ENCODE results near the gene COL28A1. TPM values are rescaled to one million over a fixed set of nuclear protein-coding genes. Genes with fewer than 3 reads are reported as not detected.

The COL28A1 gene
- total RNA-seq, 1 donor from 2014 or later = not detected

DNA sequence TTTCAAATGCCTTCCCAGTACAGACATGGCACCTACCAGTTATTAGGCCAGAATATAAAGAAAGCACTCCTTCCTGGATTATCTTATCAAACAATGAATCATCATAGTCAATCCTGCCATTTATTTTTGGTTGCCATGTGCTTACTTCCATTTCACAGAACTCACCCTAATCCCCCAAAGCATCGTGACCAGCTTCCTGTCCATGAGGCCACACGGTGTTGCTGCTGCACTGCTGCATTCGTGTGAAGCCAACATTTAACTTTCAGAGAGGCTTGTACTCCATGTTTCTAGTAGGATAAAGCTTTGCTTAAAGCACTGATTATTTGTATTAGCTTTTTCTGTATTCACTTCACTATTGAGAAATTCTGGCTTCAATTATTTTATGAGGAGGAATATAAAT lies 14.4 kb downstream of the COL28A1 start:
- DNase-seq (ENCODE audit: extremely low read depth, low read depth, low spot score) = no peak

- DNase-seq (ENCODE audit: extremely low read depth, low read depth, low spot score) = no peak
These were observed 16.1 kb downstream of the COL28A1 start for GRCh38 chr7:7519528-7519927.

GRCh38 chr7:7519056-7519455 lies 16.6 kb downstream of the COL28A1 start:
- no peak for DNase-seq (ENCODE audit: extremely low read depth, low read depth, low spot score)

- no peak for DNase-seq (ENCODE audit: extremely low read depth, low read depth, low spot score)
These were observed 17.9 kb downstream of the COL28A1 start for GRCh38 chr7:7517754-7518153.

DNA sequence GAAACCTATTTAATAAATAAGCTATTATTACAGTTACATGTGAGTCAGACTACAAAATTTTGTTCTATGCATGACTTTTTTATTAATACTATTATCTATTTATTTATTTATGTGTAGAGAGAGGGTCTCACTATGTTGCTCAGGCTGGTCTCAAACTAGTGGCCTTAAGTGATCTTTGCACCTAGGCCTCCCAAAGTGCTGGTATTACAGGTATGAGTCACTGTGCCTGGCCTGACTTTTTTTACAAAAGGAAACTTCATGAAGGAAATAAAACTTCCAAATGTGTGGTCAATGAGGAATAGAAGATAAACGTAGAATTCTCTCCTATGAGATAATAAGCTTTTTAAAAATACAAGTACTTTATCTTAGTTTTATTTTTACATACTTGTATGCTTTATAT lies 19.0 kb downstream of the COL28A1 start:
- DNase-seq (ENCODE audit: extremely low read depth, low read depth, low spot score) = no peak

DNA sequence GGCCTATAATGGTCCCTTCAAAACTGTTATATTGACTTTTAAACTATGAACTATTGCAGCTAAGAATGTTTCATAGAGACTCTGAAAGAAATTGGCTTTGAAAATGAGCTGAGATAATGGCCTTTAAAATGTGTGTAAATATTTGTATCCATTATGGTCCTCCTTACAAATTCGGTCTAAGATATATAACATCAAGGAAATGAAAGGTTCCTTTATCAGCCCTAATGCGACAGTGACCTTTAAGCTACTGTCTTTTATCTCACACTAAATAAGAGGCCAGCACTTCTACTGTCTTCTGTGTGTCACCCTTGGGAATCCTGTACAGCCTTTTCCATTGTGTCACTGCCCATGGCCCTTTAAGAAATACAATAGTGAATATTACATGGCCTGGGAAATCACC lies 19.5 kb downstream of the COL28A1 start:
- no peak for DNase-seq (ENCODE audit: extremely low read depth, low read depth, low spot score)

- DNase-seq (ENCODE audit: extremely low read depth, low read depth, low spot score) = no peak
These were observed 22.6 kb downstream of the COL28A1 start for GRCh38 chr7:7512861-7513597.

DNA sequence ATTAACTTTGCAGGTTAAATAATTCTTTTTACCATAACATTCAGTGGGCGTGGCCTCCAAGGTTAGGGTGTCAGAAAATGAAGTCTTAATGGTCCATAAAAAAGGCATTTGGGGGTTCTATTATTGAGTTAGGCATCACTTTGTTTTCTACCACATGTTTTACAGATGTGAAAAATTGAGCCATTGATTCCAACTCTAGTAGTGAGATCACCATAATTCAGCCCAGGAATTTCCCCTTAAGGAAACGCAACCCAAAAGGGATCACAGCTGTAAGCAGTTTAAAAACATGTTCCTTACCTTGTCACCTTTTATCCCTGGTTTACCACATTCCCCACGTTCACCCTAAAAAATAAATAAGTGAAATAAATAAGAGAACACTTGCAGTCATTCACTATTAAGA lies 24.9 kb downstream of the COL28A1 start:
- no peak for DNase-seq (ENCODE audit: extremely low read depth, low read depth, low spot score)

DNA sequence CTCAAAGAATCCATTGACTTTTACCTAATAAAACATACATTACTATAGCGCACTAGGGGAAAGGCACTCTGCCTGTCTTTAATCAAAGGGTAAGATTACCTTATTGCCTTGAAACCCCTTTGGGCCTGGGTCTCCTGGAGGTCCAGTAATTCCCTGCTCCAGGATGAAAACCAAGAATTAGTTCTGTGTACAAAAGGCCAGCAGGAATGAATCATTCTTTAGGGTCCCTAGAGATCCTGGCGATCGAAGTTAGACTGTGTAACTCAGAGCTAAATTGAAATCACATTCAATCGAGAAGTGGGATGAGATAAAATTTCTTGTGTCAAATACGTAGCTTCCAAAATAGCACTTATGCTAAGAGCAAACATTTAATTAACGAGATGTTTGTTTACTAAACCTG lies 29.8 kb downstream of the COL28A1 start:
- no peak for DNase-seq (ENCODE audit: extremely low read depth, low read depth, low spot score)

- DNase-seq (ENCODE audit: extremely low read depth, low read depth, low spot score) = no peak
These were observed 30.6 kb downstream of the COL28A1 start for GRCh38 chr7:7504910-7505704.

GRCh38 chr7:7499892-7500291 lies 35.8 kb downstream of the COL28A1 start:
- DNase-seq (ENCODE audit: extremely low read depth, low read depth, low spot score) = no peak

DNA sequence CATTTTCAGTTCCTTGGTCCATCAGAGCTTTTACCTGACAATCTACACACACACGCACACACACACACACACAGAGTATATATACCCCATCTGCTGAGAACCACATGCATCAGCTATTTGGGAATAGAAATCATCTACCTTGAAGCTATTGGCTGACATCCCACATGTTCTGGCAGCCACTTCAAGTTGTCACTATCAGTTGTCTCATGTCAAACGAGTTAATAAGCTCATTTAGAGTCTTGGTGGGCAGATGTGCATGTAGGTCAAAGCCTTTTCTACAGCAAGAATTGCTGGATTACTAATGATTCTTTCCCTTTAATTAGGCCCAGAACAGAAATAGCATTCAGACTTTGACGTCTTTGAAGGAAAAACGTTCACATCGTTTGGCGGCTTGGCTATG lies 36.8 kb downstream of the COL28A1 start:
- DNase-seq (ENCODE audit: extremely low read depth, low read depth, low spot score) = no peak

GRCh38 chr7:7496311-7496710 lies 39.4 kb downstream of the COL28A1 start:
- no peak for DNase-seq (ENCODE audit: extremely low read depth, low read depth, low spot score)

DNA sequence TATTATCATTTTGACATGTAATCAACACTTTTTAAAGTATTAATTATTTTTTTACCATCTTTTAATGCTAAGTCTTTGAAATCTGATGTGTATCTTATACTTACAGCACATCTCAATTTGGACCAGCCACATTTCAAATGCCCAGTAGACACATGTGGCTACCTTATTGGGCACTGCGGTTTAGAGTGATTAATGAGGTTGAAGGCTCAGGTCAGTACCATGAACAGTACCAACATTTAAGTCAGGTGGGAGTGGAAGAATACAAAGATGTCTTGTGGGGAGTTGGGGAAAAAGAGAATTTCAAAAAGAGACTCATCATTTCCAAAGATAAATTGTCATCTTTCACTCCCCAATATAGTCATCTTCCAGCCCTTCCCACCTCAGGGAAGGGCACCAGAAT lies 40.5 kb downstream of the COL28A1 start:
- no peak for DNase-seq (ENCODE audit: extremely low read depth, low read depth, low spot score)

DNA sequence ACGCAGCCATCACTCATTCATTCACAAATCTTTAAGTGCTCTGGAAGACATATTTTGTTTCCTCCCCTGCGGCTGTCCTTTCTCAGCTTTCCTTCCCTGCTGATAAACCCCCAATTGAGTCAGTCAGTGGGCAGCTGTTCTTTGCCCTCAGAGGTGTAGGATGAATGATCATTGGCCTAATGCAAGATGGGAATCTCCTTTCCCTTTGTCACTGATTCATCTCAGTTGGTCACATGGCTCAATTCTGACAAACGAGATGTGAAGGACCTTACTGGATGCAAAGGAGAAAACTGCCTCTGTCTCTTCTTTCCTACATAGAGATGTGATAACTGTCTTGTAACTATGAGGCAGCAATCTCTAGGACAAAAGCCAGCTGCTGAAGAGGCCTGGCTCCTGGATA lies 44.6 kb downstream of the COL28A1 start:
- DNase-seq (ENCODE audit: extremely low read depth, low read depth, low spot score) = no peak

DNA sequence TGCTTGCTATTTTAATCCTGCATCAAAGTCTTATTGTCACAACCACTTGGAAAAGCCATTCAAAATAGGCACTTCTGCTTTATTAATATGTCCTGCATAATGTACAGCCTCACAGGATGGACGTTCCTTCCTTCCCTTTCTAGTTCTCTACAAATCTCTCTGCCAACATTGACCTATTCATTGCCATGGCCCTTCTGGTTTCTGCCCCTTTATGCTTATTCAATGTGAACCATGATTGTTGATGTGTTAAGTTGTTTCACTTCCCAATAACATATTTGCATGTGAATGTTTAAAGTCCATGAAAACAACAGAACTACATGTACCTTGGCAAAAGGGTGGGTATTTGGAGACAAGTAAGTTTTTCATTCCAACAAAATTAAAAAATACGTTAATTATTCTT lies 45.7 kb downstream of the COL28A1 start:
- DNase-seq (ENCODE audit: extremely low read depth, low read depth, low spot score) = no peak

DNA sequence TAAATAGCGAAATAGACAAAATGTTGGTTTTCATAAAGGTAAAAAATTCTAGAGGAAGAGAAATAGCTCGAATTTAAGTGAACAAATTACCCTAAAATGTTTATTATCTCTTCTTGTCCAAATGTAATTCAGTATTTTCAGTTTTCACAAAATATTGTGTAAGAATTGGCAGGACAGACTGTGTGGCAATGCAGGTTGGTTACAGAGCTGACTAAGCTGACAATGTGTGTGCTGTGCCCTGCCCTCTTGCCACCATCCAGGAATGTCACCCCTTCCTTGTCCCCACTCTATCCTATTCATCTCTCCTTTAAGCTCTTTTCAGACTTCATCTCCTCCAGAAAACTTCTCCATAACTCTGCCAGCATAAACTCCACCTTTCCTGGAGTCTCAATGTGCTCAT lies 46.1 kb downstream of the COL28A1 start:
- no peak for DNase-seq (ENCODE audit: extremely low read depth, low read depth, low spot score)

DNA sequence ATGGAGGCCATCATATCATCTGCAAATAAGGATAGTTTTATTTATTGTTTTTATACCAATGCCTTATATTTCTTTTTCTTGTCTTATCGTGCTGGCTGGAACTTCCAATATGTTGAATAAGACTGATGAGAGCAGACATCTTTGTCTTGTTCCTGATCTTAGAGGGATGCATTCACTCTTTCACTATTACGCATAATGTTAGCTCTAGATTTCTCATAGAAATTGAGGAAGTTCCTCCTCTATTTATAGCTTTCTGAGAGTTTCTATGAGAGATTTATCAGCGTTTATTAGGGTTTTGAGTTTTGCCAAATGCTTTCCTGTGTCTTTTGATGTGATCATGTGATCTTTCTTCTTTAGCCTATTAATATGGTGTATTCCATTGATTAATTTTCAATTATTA lies 49.3 kb downstream of the COL28A1 start:
- DNase-seq (ENCODE audit: extremely low read depth, low read depth, low spot score) = no peak

GRCh38 chr7:7484072-7484471 lies 51.6 kb downstream of the COL28A1 start:
- no peak for DNase-seq (ENCODE audit: extremely low read depth, low read depth, low spot score)

DNA sequence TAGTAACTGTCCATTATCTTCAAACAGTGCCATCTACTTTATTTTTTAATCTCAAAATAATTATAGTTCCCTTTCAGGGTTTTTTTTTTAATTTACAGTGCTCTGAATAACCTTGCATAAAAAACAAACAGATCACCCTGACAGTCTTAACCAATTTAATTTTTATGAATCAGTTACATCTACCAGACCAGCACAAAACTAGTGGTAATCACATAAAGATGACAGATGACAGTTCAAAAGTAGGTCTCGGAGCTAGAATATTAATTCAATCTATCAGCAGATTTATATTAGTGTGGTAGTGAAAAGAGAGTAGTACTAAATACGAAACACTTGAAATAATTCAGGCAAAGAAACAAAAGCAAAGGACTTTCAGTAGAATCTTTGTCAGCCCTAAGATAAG lies 53.9 kb downstream of the COL28A1 start:
- DNase-seq (ENCODE audit: extremely low read depth, low read depth, low spot score) = no peak

GRCh38 chr7:7479275-7479805 lies 56.3 kb downstream of the COL28A1 start:
- no peak for DNase-seq (ENCODE audit: extremely low read depth, low read depth, low spot score)

DNA sequence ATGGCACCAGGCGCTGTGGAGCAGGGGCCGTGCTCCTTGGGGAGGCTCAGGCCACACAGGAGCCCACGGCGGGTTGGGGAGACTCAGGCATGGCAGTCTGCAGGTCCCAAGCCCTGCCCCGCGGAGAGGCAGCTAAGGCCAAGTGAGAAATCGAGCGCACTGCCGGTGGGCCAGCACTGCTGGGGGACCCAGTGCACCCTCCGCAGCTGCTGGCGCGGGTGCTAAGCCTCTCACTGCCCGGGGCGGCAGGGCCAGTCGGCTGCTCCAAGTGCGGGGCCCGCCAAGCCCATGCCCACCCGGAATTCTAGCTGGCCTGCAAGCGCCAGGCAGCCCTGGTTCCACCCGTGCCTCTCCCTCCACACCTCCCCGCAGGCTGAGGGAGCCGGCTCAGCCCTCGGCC lies 57.1 kb downstream of the COL28A1 start:
- no peak for DNase-seq (ENCODE audit: extremely low read depth, low read depth, low spot score)

Data from glomerular endothelial cell (primary cell).